ENCODE data around the gene ZDHHC11.
"Not testable (repeated sequence)": the region's sequence is repeated elsewhere in the genome, so short reads cannot be mapped to it uniquely, and the experiment has no call there.

The ZDHHC11 gene

DNA sequence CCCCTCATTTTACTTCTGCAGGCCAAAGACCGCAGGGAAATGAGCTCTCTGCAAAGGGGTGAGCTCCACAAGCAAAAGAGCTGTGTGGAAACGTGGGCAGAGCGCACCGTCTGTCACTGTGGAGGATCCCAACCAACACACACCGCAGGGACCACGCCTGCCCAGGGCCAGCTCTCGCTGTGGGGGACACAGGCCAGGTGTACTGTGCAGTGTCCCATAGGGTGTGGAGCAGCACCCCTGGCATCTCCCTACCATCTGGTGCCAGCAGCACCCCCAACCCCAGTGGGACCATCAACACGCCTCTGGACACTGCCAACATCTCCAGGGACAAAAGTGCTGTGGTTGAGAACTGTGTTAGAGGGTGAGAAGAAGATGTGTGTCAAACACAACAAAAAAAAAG, 27.9 kb upstream of the ZDHHC11 start:
- not testable (repeated sequence) for H3K4me1 ChIP-seq (ENCODE audit: control insufficient read depth, insufficient read depth, low read length); H3K4me3 ChIP-seq (ENCODE audit: insufficient read depth, low read depth, low read length)

DNA sequence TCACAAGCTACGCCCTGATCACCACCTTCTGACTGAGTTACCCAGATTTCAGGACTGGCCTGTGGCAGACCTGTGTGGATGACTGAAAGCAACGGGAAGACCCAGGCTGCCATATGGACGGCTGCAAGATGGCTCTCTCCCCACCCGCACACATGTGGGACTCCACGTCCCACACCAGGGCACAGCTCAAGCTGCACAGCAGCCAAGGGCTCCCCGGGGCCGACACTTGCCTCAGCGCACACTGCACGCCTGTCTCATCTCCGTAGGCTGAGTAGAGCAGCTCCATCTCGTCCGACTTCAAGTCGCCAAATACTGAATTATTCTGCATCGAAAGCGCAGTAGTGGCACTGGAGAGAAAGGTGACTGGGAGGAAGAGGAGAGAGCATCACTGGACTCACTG, 27.3 kb upstream of the ZDHHC11 start:
- 96 to 97% methylated on average over 15 of the region's 15 CpGs for WGBS, 2 experiments
- Histone ChIP-seq H3K9me3 (ENCODE audit: control insufficient read depth, low read length) (no peaks in the 10 kb centered on the region), H3K4me1 (ENCODE audit: control insufficient read depth, insufficient read depth, low read length) (no peaks in the 10 kb centered on the region), H3K4me3 (ENCODE audit: insufficient read depth, low read depth, low read length) (no peak overlapping the region), H3K27me3 (ENCODE audit: control insufficient read depth, insufficient read depth, low read length, poor library complexity, severe bottlenecking) (no peaks in the 10 kb centered on the region), H3K27ac (ENCODE audit: insufficient read depth, low read depth, low read length, poor library complexity, severe bottlenecking) (no peak overlapping the region), H3K36me3 (ENCODE audit: control insufficient read depth, insufficient read depth, low read length) (peaks cover 45% of the 10 kb centered on the region)

More for the DNA sequence above, 27.9 kb upstream of the ZDHHC11 start:
- H3K9me3 ChIP-seq (ENCODE audit: control insufficient read depth, low read length); H3K27me3 ChIP-seq (ENCODE audit: control insufficient read depth, insufficient read depth, low read length, poor library complexity, severe bottlenecking); H3K27ac ChIP-seq (ENCODE audit: insufficient read depth, low read depth, low read length, poor library complexity, severe bottlenecking): not testable (repeated sequence)
- peaks cover 50% of the 10 kb centered on the region for H3K36me3 ChIP-seq (ENCODE audit: control insufficient read depth, insufficient read depth, low read length)
- WGBS, 2 experiments = no CpG with 5 or more reads among the region's 8 CpGs

DNA sequence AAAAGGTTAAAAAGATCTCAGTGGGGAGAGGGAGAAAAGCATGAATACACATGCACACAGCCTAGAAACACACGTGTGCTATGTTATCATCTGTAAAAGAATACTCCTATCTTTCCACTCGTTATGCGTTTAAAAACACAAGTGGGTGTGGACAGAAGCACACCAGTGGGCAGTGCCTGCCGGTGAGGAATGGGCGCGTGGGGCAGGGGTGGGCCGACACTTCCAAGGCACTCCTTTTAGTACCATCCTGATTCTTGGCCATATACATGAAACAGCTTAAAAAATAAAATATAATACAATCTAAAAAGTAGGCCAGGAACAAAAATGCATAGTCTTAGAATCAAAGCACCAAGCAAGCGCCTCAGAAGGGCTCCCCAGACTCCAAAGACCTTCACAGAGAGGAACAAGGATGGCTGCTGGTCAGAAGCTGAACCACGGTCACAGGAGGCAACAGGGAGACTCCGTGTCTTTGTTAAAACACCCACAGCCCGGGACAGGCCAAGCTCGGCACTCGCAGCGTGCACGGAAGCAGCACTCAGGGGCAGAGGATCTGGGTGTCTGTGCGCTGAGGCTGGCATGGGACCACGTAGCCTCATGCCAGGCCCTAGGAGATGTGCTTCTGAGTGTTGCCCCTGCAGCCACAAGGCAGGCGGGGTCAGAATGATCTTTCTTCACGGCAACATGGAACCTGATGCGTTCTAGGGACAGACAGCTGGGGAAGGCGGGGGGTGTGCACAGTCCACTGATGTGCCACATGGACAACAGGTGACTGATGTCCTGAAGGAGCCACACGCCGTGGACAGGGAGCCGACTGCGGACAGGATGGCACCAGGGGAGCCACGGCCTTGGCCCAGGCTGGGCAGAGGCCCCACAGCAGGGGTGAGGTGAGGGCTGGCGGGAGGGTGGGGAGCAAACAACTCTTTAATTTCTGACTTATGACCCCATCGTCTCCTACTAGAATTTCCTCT, 25.9 kb upstream of the ZDHHC11 start:
- Histone ChIP-seq H3K4me3 (ENCODE audit: insufficient read depth, low read depth, low read length) (no peak overlapping the region), H3K36me3 (ENCODE audit: control insufficient read depth, insufficient read depth, low read length) (peaks cover 42% of the 10 kb centered on the region), H3K27me3 (ENCODE audit: control insufficient read depth, insufficient read depth, low read length, poor library complexity, severe bottlenecking) (no peaks in the 10 kb centered on the region), H3K9me3 (ENCODE audit: control insufficient read depth, low read length) (no peaks in the 10 kb centered on the region), H3K4me1 (ENCODE audit: control insufficient read depth, insufficient read depth, low read length) (no peaks in the 10 kb centered on the region), H3K27ac (ENCODE audit: insufficient read depth, low read depth, low read length, poor library complexity, severe bottlenecking) (no peak overlapping the region)
- WGBS, 2 experiments = 96% methylated on average over 28 of the region's 28 CpGs

DNA sequence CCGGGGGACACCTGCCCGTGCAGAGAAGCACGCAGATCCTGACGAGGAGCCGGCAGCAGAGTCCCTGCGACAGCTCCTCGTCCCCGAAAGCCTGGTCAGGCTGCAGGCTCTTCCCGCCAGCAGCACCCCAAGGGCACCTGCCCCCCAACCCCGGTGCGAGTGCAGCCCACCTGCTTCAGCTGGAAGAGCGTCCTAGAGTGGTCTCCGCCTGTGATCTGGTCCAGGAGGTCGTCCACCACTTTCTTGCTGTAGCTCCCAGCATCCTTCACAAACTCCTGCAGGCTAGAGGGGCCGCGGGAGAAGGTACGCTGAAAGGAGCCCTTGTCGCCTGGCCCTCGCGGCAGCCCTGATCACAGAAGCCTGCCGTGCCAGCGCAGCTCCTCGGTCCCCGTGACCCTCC, 25.1 kb upstream of the ZDHHC11 start:
- H3K36me3 ChIP-seq (ENCODE audit: control insufficient read depth, insufficient read depth, low read length) = peaks cover 41% of the 10 kb centered on the region
- H3K9me3 ChIP-seq (ENCODE audit: control insufficient read depth, low read length) = no peaks in the 10 kb centered on the region
- no peaks in the 10 kb centered on the region for H3K4me1 ChIP-seq (ENCODE audit: control insufficient read depth, insufficient read depth, low read length)
- no peak overlapping the region for H3K27ac ChIP-seq (ENCODE audit: insufficient read depth, low read depth, low read length, poor library complexity, severe bottlenecking)
- no peaks in the 10 kb centered on the region for H3K27me3 ChIP-seq (ENCODE audit: control insufficient read depth, insufficient read depth, low read length, poor library complexity, severe bottlenecking)
- WGBS, 2 experiments = 96 to 97% methylated on average over 24 of the region's 24 CpGs
- H3K4me3 ChIP-seq (ENCODE audit: insufficient read depth, low read depth, low read length) = no peak overlapping the region

DNA sequence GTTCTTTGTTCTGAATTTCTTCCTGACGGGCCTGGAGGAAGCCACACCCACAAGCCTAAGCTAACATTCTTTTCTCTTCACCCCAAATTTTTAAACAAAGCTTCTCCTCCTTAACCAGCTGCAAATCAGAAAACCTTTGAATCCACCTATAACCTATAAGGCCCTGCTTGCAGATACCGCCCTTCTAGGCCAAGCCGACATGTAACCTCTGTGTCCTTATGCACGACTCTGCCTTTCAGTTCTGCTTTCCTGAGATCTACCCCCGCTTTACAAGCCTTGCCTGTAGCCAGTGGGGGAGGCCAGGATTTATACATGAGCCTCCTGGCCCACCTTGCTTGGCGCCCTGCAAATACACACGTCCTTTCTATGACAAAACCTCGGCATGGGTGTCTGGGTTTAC, 22.5 kb upstream of the ZDHHC11 start:
- Histone ChIP-seq H3K27ac (ENCODE audit: insufficient read depth, low read depth, low read length, poor library complexity, severe bottlenecking) (no peak overlapping the region), H3K4me3 (ENCODE audit: insufficient read depth, low read depth, low read length) (no peak overlapping the region), H3K27me3 (ENCODE audit: control insufficient read depth, insufficient read depth, low read length, poor library complexity, severe bottlenecking) (no peaks in the 10 kb centered on the region), H3K9me3 (ENCODE audit: control insufficient read depth, low read length) (no peaks in the 10 kb centered on the region), H3K36me3 (ENCODE audit: control insufficient read depth, insufficient read depth, low read length) (peaks cover 59% of the 10 kb centered on the region), H3K4me1 (ENCODE audit: control insufficient read depth, insufficient read depth, low read length) (no peaks in the 10 kb centered on the region)
- 93 to 94% methylated on average over 8 of the region's 8 CpGs for WGBS, 2 experiments

DNA sequence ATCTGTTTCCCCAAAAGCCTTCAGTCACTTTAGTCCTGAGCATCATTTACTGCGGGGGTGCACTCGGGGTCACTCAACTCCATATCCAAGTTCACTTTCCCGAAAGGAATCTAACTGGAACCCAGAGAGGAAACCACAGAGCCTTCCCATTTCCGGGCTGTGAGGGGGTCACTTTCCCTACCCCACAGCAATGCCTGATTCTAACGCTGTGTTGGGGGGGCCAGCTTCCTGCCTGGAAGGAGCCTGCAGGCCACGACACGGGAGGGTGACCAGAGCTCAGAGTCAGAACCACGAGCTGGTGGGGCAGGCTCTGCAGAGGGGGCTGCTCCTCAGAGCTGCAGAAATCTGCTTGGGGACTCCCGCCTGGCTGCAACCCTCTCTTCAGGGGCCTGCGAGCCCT, 21.5 kb upstream of the ZDHHC11 start:
- Histone ChIP-seq H3K4me1 (ENCODE audit: control insufficient read depth, insufficient read depth, low read length) (no peaks in the 10 kb centered on the region), H3K27me3 (ENCODE audit: control insufficient read depth, insufficient read depth, low read length, poor library complexity, severe bottlenecking) (no peaks in the 10 kb centered on the region), H3K36me3 (ENCODE audit: control insufficient read depth, insufficient read depth, low read length) (peaks cover 57% of the 10 kb centered on the region), H3K9me3 (ENCODE audit: control insufficient read depth, low read length) (no peaks in the 10 kb centered on the region), H3K4me3 (ENCODE audit: insufficient read depth, low read depth, low read length) (no peak overlapping the region), H3K27ac (ENCODE audit: insufficient read depth, low read depth, low read length, poor library complexity, severe bottlenecking) (no peak overlapping the region)
- WGBS, 2 experiments = 95 to 96% methylated on average over 10 of the region's 10 CpGs

DNA sequence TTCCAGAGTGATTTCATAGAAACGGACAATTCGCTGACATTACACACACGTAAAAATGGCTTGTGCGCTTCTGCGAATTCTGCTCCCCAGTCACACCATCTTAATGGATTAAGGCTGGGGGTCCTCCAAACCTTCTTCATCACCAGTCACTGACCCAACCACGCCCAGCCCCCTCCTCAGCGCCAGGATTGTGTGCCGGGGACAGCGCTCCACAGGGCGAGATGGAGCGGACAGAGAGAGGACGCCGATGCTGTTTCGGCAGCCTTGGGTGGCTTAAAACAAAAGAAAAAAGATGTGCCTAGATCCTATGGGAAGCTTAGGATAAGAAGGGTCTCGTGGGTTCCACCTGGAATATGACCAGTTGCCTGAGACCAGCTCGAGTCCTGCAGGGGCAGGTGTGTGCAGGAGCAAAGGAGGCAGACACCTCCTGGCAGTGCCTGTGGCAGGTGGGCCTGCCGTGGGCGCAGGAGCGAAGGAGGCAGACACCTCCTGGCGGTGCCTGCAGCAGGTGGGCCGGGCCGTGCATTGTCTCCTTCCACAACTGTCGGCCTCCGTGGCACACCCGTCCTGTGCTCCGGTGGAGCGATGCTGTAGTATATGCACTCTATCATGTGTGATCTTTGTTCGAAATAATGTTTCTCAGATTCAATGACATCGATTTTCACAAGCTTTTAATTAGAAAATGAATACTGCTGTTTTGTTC, 21.0 kb upstream of the ZDHHC11 start:
- H3K4me3 ChIP-seq (ENCODE audit: insufficient read depth, low read depth, low read length) = no peak overlapping the region
- no peaks in the 10 kb centered on the region for H3K4me1 ChIP-seq (ENCODE audit: control insufficient read depth, insufficient read depth, low read length)
- 93 to 95% methylated on average over 29 of the region's 29 CpGs for WGBS, 2 experiments
- no peaks in the 10 kb centered on the region for H3K9me3 ChIP-seq (ENCODE audit: control insufficient read depth, low read length)
- no peak overlapping the region for H3K27ac ChIP-seq (ENCODE audit: insufficient read depth, low read depth, low read length, poor library complexity, severe bottlenecking)
- peaks cover 55% of the 10 kb centered on the region for H3K36me3 ChIP-seq (ENCODE audit: control insufficient read depth, insufficient read depth, low read length)
- H3K27me3 ChIP-seq (ENCODE audit: control insufficient read depth, insufficient read depth, low read length, poor library complexity, severe bottlenecking) = no peaks in the 10 kb centered on the region

DNA sequence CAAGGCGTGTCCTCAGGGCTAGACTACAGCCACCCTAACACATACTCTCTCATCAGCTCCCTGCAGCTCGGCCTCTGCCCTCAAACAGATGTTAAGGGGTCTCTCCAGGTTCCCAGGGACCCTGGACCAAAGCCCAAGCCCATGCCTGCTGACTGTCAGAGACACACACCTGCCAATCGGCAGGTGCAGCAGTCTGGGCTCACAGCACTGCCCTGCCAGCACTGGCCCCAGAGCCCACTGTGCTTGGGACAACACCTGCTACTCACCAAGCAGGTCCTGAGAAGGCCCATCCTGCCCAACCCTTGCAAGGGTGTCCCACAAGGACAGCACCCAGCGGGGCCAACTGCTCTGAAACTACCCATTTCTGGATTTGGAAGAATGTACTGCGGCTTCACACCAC, 20.2 kb upstream of the ZDHHC11 start:
- Histone ChIP-seq H3K9me3 (ENCODE audit: control insufficient read depth, low read length) (no peaks in the 10 kb centered on the region), H3K36me3 (ENCODE audit: control insufficient read depth, insufficient read depth, low read length) (peaks cover 52% of the 10 kb centered on the region), H3K27me3 (ENCODE audit: control insufficient read depth, insufficient read depth, low read length, poor library complexity, severe bottlenecking) (no peaks in the 10 kb centered on the region), H3K4me1 (ENCODE audit: control insufficient read depth, insufficient read depth, low read length) (no peaks in the 10 kb centered on the region), H3K4me3 (ENCODE audit: insufficient read depth, low read depth, low read length) (no peak overlapping the region), H3K27ac (ENCODE audit: insufficient read depth, low read depth, low read length, poor library complexity, severe bottlenecking) (no peak overlapping the region)
- WGBS, 2 experiments = 94% methylated on average over 5 of the region's 5 CpGs

DNA sequence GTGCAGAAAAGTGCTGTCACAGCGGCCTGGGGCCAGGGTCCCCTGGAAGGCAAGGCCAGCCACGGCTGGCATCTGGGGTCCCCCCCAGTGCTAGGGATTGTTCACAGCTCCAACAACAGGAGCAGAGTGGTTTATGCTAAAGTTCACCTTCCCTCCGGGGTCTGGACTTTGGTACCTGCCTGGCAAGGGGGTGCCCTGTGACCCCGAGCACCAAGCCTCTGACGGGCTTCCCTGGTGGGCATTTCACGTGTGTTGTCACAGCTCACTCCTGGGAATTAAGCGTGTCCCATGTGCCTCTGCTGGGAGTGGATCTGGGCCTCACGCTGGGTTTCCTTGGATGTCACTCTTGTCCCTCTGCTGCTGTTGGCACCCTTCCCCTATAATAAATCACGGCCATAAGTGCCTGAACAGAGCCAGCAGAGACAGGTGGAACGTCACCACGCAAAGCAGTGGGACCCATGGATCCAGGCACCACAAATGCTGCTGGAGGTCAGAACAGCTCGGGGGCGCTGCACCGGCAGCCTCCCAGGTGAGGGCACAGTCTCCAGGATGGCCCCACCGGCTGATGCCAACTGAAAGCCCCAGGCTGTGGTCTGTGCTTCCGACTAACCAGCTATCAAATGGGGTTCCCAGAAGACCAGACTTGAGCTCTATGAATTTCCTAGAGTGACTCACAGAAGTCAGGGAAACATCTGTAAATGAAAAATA, 17.8 kb upstream of the ZDHHC11 start:
- Histone ChIP-seq H3K4me3 (ENCODE audit: insufficient read depth, low read depth, low read length) (no peak overlapping the region), H3K36me3 (ENCODE audit: control insufficient read depth, insufficient read depth, low read length) (peaks cover 53% of the 10 kb centered on the region), H3K27ac (ENCODE audit: insufficient read depth, low read depth, low read length, poor library complexity, severe bottlenecking) (no peak overlapping the region), H3K4me1 (ENCODE audit: control insufficient read depth, insufficient read depth, low read length) (no peaks in the 10 kb centered on the region), H3K9me3 (ENCODE audit: control insufficient read depth, low read length) (no peaks in the 10 kb centered on the region), H3K27me3 (ENCODE audit: control insufficient read depth, insufficient read depth, low read length, poor library complexity, severe bottlenecking) (no peaks in the 10 kb centered on the region)
- 95 to 96% methylated on average over 16 of the region's 16 CpGs for WGBS, 2 experiments
